ENCODE measurements around the gene KIF7. TPM values are rescaled to one million over a fixed set of nuclear protein-coding genes. Genes with fewer than 3 reads are reported as not detected.
A peak's percentile ranks its signal among the peaks of the same experiment; 100 is the strongest.

The KIF7 gene
- total RNA-seq, 6 experiments from 2014 or later: 0.34 to 0.92 (median 0.48) TPM

GRCh38 chr15:89668171-89668570, 12.9 kb upstream of the KIF7 start:
- intact Hi-C loops (cut with DNase I): no loop called here
- Histone ChIP-seq H3K36me3 (no peaks in the 10 kb centered on the region), H3K27me3 (no peaks in the 10 kb centered on the region), H3K27ac (no peak overlapping the region), H3K4me3 (no peak overlapping the region), H3K9me3 (no peaks in the 10 kb centered on the region), H3K4me1 (no peaks in the 10 kb centered on the region)
- no peak for TF ChIP-seq CTCF (IDR thresholded peaks at IDR 0.05)
- no peak for TF ChIP-seq POLR2A (IDR thresholded peaks at IDR 0.05)
- no peak for ATAC-seq
- DNase-seq: no peak
- WGBS (ENCODE audit: insufficient coverage, low coverage, low lambda C conversion rate, missing lambda C conversion rate): 82% methylated on average over 3 of the region's 3 CpGs

GRCh38 chr15:89667706-89667960, 12.4 kb upstream of the KIF7 start:
- Histone ChIP-seq H3K4me3 (no peak overlapping the region), H3K4me1 (no peaks in the 10 kb centered on the region), H3K27me3 (no peaks in the 10 kb centered on the region), H3K9me3 (no peaks in the 10 kb centered on the region), H3K27ac (no peak overlapping the region), H3K36me3 (no peaks in the 10 kb centered on the region)
- ATAC-seq (no peak), DNase-seq (no peak)
- TF ChIP-seq POLR2A (IDR thresholded peaks at IDR 0.05) (no peak), CTCF (IDR thresholded peaks at IDR 0.05) (no peak)
- intact Hi-C loops (cut with DNase I): no loop called here
- WGBS (ENCODE audit: insufficient coverage, low coverage, low lambda C conversion rate, missing lambda C conversion rate): no CpG with 5 or more reads among the region's 7 CpGs

- no peaks in the 10 kb centered on the region for H3K9me3 ChIP-seq
- H3K27ac ChIP-seq: no peak overlapping the region
- H3K4me1 ChIP-seq: no peaks in the 10 kb centered on the region
- no peaks in the 10 kb centered on the region for H3K36me3 ChIP-seq
- 40% methylated on average over 2 of the region's 13 CpGs for WGBS (ENCODE audit: insufficient coverage, low coverage, low lambda C conversion rate, missing lambda C conversion rate)
- no peak for TF ChIP-seq CTCF (IDR thresholded peaks at IDR 0.05)
- no peak for TF ChIP-seq POLR2A (IDR thresholded peaks at IDR 0.05)
- intact Hi-C loops (cut with DNase I): no loop called here
- no peak overlapping the region for H3K4me3 ChIP-seq
- no peak for DNase-seq
- no peak for ATAC-seq
- H3K27me3 ChIP-seq: no peaks in the 10 kb centered on the region
Measured at GRCh38 chr15:89666858-89667705, 11.8 kb upstream of the KIF7 start.

GRCh38 chr15:89666184-89666857, 11.1 kb upstream of the KIF7 start:
- intact Hi-C loops (cut with DNase I): no loop called here
- 90% methylated on average over 2 of the region's 8 CpGs for WGBS (ENCODE audit: insufficient coverage, low coverage, low lambda C conversion rate, missing lambda C conversion rate)
- no peaks in the 10 kb centered on the region for H3K36me3 ChIP-seq
- no peak overlapping the region for H3K4me3 ChIP-seq
- H3K9me3 ChIP-seq: no peaks in the 10 kb centered on the region
- DNase-seq (no peak), ATAC-seq (peak in 1 of 4 donors; percentile 7)
- no peaks in the 10 kb centered on the region for H3K4me1 ChIP-seq
- TF ChIP-seq POLR2A (IDR thresholded peaks at IDR 0.05) (no peak), CTCF (IDR thresholded peaks at IDR 0.05) (no peak)
- H3K27ac ChIP-seq: peak overlapping the region; percentile 36 to 54 (median 40)
- no peaks in the 10 kb centered on the region for H3K27me3 ChIP-seq
